HepG2 (cell line): ENCODE data around the gene FAM3A. TPM values are rescaled to one million over a fixed set of nuclear protein-coding genes. Genes with fewer than 3 reads are reported as not detected.
A peak's percentile ranks its signal among the peaks of the same experiment; 100 is the strongest.

Experiments used
- ATAC-seq: fragments of 200-7000 bp; cut with Tn5 transposase; 3 replicates; pipeline ENCODE4 v1.9.1; 2020; ENCODE audit warnings: mild to moderate bottlenecking, moderate library complexity
- Bru-seq: library from RNA; stranded (reverse); fragments of 400-500 nt; gene quantifications from one replicate; lab custom pipeline; 2021; lab: Mats Ljungman, UMichigan
- BruChase-seq, 2 experiments: library from RNA; stranded (reverse); fragments of 400-500 nt; gene quantifications; one replicate each; lab custom pipeline; 2021; lab: Mats Ljungman, UMichigan
- BruUV-seq: library from RNA; stranded (reverse); fragments of 400-500 nt; replicated peaks from 2 replicates; lab custom pipeline; 2021; lab: Mats Ljungman, UMichigan
- CTCF ChIA-PET: fragments of 300-600 bp; formaldehyde crosslinking; extraction: SDS; loops from one replicate; lab custom pipeline; 2021; ENCODE audit warnings: low total read pairs, inconsistent platforms, low intra/inter-chr PET ratio; lab: Yijun Ruan, JAX
- POLR2A ChIA-PET: fragments of 350-600 bp; sonication (Branson Sonifier 250); formaldehyde crosslinking; loops from one replicate; lab custom pipeline; 2020; ENCODE audit warnings: antibody characterized with exemption, inconsistent platforms; lab: Yijun Ruan, JAX
- DNase-seq: peaks from one replicate; pipeline ENCODE4 v3.0.0-alpha.2; 2015; ENCODE audit warnings: low spot score
- FAIRE-seq: peaks from 3 replicates; lab custom pipeline; 2011; peaks lifted over from hg19 to GRCh38; lab: Jason Lieb, UNC
- H2AFZ ChIP-seq: one replicate; pipeline ENCODE4 v1.6.1; 2011; ENCODE audit warnings: low read length, inconsistent platforms
- H3K27ac ChIP-seq: fragments of 300-600 bp; 3 replicates; pipeline ENCODE4 v1.8.0; 2011; ENCODE audit warnings: mixed run types, mild to moderate bottlenecking, mixed read lengths, low read length, inconsistent platforms; ENCODE audit not compliant: insufficient read depth; ENCODE audit errors: extremely low read length
- H3K27me3 ChIP-seq, 2 experiments: fragments of 200-600 bp in 1 of 2; 2 replicates in 1 of 2; 3 replicates in 1 of 2; pipeline versions ENCODE4 v1.6.0 to v1.8.0; 2011; ENCODE audit warnings: low read length in 2 of 2, mild to moderate bottlenecking in 2 of 2, moderate library complexity in 2 of 2, inconsistent platforms in 1 of 2; ENCODE audit not compliant: insufficient read depth in 2 of 2, control insufficient read depth in 1 of 2
- H3K36me3 ChIP-seq, 2 experiments: fragments of 200-600 bp in 1 of 2; replicated peaks in 1 of 2; 2 replicates in 1 of 2; 3 replicates in 1 of 2; pipeline versions ENCODE4 v1.5.1 to v1.8.0; 2011; ENCODE audit warnings: low read length in 2 of 2, inconsistent platforms in 1 of 2; ENCODE audit not compliant: insufficient read depth in 2 of 2, control insufficient read depth in 1 of 2
- H3K4me1 ChIP-seq: 2 replicates; pipeline ENCODE4 v1.5.1; 2012; ENCODE audit warnings: low read length, inconsistent platforms; ENCODE audit not compliant: insufficient read depth
- H3K4me2 ChIP-seq: 2 replicates; pipeline ENCODE4 v1.6.0; 2011; ENCODE audit warnings: low read depth, low read length, inconsistent platforms
- H3K4me3 ChIP-seq, 3 experiments: fragments of 200-600 bp in 1 of 3; sonication (generic), shearing (Covaris generic) in 1 of 3; replicated peaks in 1 of 3; 2 replicates each; pipeline ENCODE4 v1.5.1; 2011 to 2016; ENCODE audit warnings: low read length in 3 of 3, inconsistent platforms in 2 of 3, low read depth in 2 of 3, mild to moderate bottlenecking in 2 of 3, control low read depth in 1 of 3, mixed read lengths in 1 of 3; ENCODE audit not compliant: insufficient read depth in 1 of 3
- H3K79me2 ChIP-seq: one replicate; pipeline ENCODE4 v1.6.1; 2011; ENCODE audit warnings: low read length, inconsistent platforms; ENCODE audit not compliant: insufficient read depth
- H3K9ac ChIP-seq: 2 replicates; pipeline ENCODE4 v1.6.0; 2011; ENCODE audit warnings: mild to moderate bottlenecking, low read depth, low read length, inconsistent platforms; ENCODE audit not compliant: insufficient read depth
- H3K9me3 ChIP-seq: 2 replicates; pipeline ENCODE4 v1.5.1; 2012; ENCODE audit warnings: mild to moderate bottlenecking, low read length
- H4K20me1 ChIP-seq: 2 replicates; pipeline ENCODE4 v1.6.0; 2011; ENCODE audit warnings: inconsistent platforms, mild to moderate bottlenecking, low read length, moderate library complexity; ENCODE audit not compliant: insufficient read depth
- CEBPG ChIP-seq: IDR thresholded peaks from 2 replicates; pipeline ENCODE4 v1.6.1; 2016
- ERF ChIP-seq: IDR thresholded peaks from 2 replicates; pipeline ENCODE4 v1.6.1; 2018; ENCODE audit warnings: missing biosample characterization, missing genetic modification reagents
- ETV5 ChIP-seq: IDR thresholded peaks from 2 replicates; pipeline ENCODE4 v1.6.1; 2018; ENCODE audit warnings: missing biosample characterization, missing genetic modification reagents, inconsistent platforms, borderline replicate concordance
- GABPB1 ChIP-seq: IDR thresholded peaks from 2 replicates; pipeline ENCODE4 v1.6.1; 2016; ENCODE audit warnings: mild to moderate bottlenecking, missing genetic modification reagents, moderate library complexity, missing compliant biosample characterization
- HOXA3 ChIP-seq: sonication (generic); formaldehyde crosslinking; IDR thresholded peaks from 2 replicates; pipeline ENCODE4 v1.5.0; 2020; ENCODE audit warnings: missing genetic modification reagents
- KLF16 ChIP-seq, 2 experiments: sonication (generic) in 1 of 2; formaldehyde crosslinking in 1 of 2; IDR thresholded peaks; 2 replicates each; pipeline versions ENCODE4 v1.6.1 to v1.8.0; 2016 to 2023; ENCODE audit warnings: missing genetic modification reagents in 2 of 2, missing compliant biosample characterization in 1 of 2
- MXI1 ChIP-seq: IDR thresholded peaks from 3 replicates; pipeline ENCODE4 v1.6.1; 2012; ENCODE audit warnings: low read depth, low read length, inconsistent platforms, borderline replicate concordance
- NFKB2 ChIP-seq: sonication (generic); formaldehyde crosslinking; IDR thresholded peaks from 2 replicates; pipeline ENCODE4 v1.4.0; 2020; ENCODE audit warnings: missing genetic modification reagents, borderline replicate concordance
- RARA ChIP-seq: IDR thresholded peaks from 2 replicates; pipeline ENCODE4 v1.6.1; 2016; ENCODE audit warnings: missing genetic modification reagents, missing compliant biosample characterization
- YY1 ChIP-seq: IDR thresholded peaks from 2 replicates; pipeline ENCODE4 v1.6.1; 2011; ENCODE audit warnings: low read length, low read depth, moderate library complexity, mild to moderate bottlenecking; ENCODE audit not compliant: insufficient read depth, insufficient replicate concordance
- WGBS: methylation state at CpG from one replicate; pipeline ENCODE4 v1.1.6; 2017; ENCODE audit warnings: low lambda C conversion rate; 5-methylcytosine and 5-hydroxymethylcytosine counted together
- in situ Hi-C: cut with HindIII; loops from 2 replicates; pipeline ENCODE4 v1.10.0; 2017; ENCODE audit warnings: low pct_unique_long_range_greater_than_20kb; ENCODE audit not compliant: extremely low pct_ligation_motif_present
- intact Hi-C: fragments of 100-400 bp; cut with micrococcal nuclease; formaldehyde crosslinking; loops from one replicate; pipeline ENCODE4 v1.10.0; 2022; ENCODE audit not compliant: unreplicated experiment
- long read RNA-seq, 2 experiments: library from RNA in 1 of 2; library from polyadenylated mRNA in 1 of 2; stranded (forward) in 1 of 2; unstranded in 1 of 2; transcript quantifications; one replicate each; pipeline ENCODE4 v2.0.0, GENCODE V29; 2019 to 2022
- polyA minus RNA-seq, 3 experiments: library from RNA; depleted of rRNA, polyadenylated mRNA; stranded (reverse); fragments of >200 nt; gene quantifications; 2 replicates each; pipeline ENCODE4 v1.2.3, GENCODE V29; 2011; ENCODE audit warnings: low replicate concordance in 1 of 3
- polyA plus RNA-seq, 8 experiments: library from polyadenylated mRNA; depleted of rRNA in 3 of 8; stranded (reverse) in 7 of 8; unstranded in 1 of 8; fragments of >200 nt; fragmentation: Illumina TruSeq in 4 of 8; extraction: Trizol in 4 of 8; gene quantifications; 2 replicates each; pipeline versions ENCODE4 v1.2.1 to v1.2.3, GENCODE V29; 2011 to 2016; ENCODE audit warnings: low read depth in 4 of 8, missing spikeins in 1 of 8, mixed read lengths in 1 of 8; ENCODE audit not compliant: insufficient read depth in 1 of 8
- total RNA-seq, 5 experiments: library from RNA; depleted of rRNA; stranded (reverse); fragments of >200 nt; fragmentation: Illumina TruSeq; extraction: Trizol; gene quantifications; 2 replicates each; pipeline ENCODE4 v1.2.3, GENCODE V29; 2016; ENCODE audit warnings: low read depth in 1 of 5
- TF ChIP-seq, protein P1 (sequence below): sonication (generic); formaldehyde crosslinking; IDR thresholded peaks from 2 replicates; pipeline ENCODE4 v1.4.0; 2020; ENCODE audit warnings: mild to moderate bottlenecking, missing genetic modification reagents
- TF ChIP-seq, protein P2 (sequence below): sonication (generic); formaldehyde crosslinking; IDR thresholded peaks from 2 replicates; pipeline ENCODE4 v1.5.0; 2020; ENCODE audit warnings: mild to moderate bottlenecking, missing genetic modification reagents, borderline replicate concordance

The FAM3A gene, protein sequence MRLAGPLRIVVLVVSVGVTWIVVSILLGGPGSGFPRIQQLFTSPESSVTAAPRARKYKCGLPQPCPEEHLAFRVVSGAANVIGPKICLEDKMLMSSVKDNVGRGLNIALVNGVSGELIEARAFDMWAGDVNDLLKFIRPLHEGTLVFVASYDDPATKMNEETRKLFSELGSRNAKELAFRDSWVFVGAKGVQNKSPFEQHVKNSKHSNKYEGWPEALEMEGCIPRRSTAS
- total RNA-seq (2016; rRNA removed; fragmentation: Illumina TruSeq; extraction: Trizol) (6.7 and 11.2 TPM in 2 replicates), polyA plus RNA-seq (2011; rRNA removed) (22.7 and 26.0 TPM in 2 replicates), polyA minus RNA-seq (2011; rRNA and poly(A)+ RNA removed; ENCODE audit: low replicate concordance) (22.5 and 32.8 TPM in 2 replicates), Bru-seq, nascent RNA (percentile 44 among the genes with signal in this experiment), BruChase-seq, experiment 1, labeled RNA remaining after a 6-hour chase (percentile 48 among the genes with signal in this experiment), BruChase-seq, experiment 2, labeled RNA remaining after a 2-hour chase (percentile 43 among the genes with signal in this experiment)
- total RNA-seq (2016; cell fraction: cytosol; rRNA removed; fragmentation: Illumina TruSeq; extraction: Trizol; ENCODE audit: low read depth), result 6.0 and 6.7 TPM in 2 replicates
- total RNA-seq (2016; cell fraction: insoluble cytoplasmic fraction; rRNA removed; fragmentation: Illumina TruSeq; extraction: Trizol), result 6.9 and 11.7 TPM in 2 replicates
- 11.4 and 13.2 TPM in 2 replicates for total RNA-seq (2016; cell fraction: membrane; rRNA removed; fragmentation: Illumina TruSeq; extraction: Trizol)
- 8.6 and 11.3 TPM in 2 replicates for total RNA-seq (2016; cell fraction: nucleus; rRNA removed; fragmentation: Illumina TruSeq; extraction: Trizol)
- polyA plus RNA-seq (2011; cell fraction: cytosol; rRNA removed), result 20.0 and 31.3 TPM in 2 replicates
- 76.1 and 87.3 TPM in 2 replicates for polyA plus RNA-seq (2011; cell fraction: nucleus; rRNA removed)
- 11.8 and 16.0 TPM in 2 replicates for polyA plus RNA-seq (2012)
- 9.5 and 10.6 TPM in 2 replicates for polyA plus RNA-seq (2016; cell fraction: cytosol; fragmentation: Illumina TruSeq; extraction: Trizol; ENCODE audit: low read depth)
- 6.1 and 11.2 TPM in 2 replicates for polyA plus RNA-seq (2016; cell fraction: insoluble cytoplasmic fraction; fragmentation: Illumina TruSeq; extraction: Trizol; ENCODE audit: low read depth)
- 11.5 and 11.8 TPM in 2 replicates for polyA plus RNA-seq (2016; cell fraction: membrane; fragmentation: Illumina TruSeq; extraction: Trizol; ENCODE audit: low read depth)
- polyA plus RNA-seq (2016; cell fraction: nucleus; fragmentation: Illumina TruSeq; extraction: Trizol; ENCODE audit: insufficient read depth, low read depth), result 22.0 and 23.9 TPM in 2 replicates
- 9.7 and 11.3 TPM in 2 replicates for polyA minus RNA-seq (2011; cell fraction: cytosol; rRNA and poly(A)+ RNA removed)
- polyA minus RNA-seq (2011; cell fraction: nucleus; rRNA and poly(A)+ RNA removed), result 5.7 and 7.8 TPM in 2 replicates
- long read RNA-seq, experiment 1, transcript FAM3A-202 (10 exons, 1,712 nt), result major isoform, 6 of 18 reads
- long read RNA-seq, experiment 1, partial matches to known transcripts, result 2 of 18 reads
- long read RNA-seq, experiment 1, other reads (novel, unspliced or antisense), result 6 of 18 reads
- long read RNA-seq, experiment 2, partial matches to known transcripts, result 4 of 42 reads
- long read RNA-seq, experiment 2, other reads (novel, unspliced or antisense), result 23 of 42 reads

DNA sequence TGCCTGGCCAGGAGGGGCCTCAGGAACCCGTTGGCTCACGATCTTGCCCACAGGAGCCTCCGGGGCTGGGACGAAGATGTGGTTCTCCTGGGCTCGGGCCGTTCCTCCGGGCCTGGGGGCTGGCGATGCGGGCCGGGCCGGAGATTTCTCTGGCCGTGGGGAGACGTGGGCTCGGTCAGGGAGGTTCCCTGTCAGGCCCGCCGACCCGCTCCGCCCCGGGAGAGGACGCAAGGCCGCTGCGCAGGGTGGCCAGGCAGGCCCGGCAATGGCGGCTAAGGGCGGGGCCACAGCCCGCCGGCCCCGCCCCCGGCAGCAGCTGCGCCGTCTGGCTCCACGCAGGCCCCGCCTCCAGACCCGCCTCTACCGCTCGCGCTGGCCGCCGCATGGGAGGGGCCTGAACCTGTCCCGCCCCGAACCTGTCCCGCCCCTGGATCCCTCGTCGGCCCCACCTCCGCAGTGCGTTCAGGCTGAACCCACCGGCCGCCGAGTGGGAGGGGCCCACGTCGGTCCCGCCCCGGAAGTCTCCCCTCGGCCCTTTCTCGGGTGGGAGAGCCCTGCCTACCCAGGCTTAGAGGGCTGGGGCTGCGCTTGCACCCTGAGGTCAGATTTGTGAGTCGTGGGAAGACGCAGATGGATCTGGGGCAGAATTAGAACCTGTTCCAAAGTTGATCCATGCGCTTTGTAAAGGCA, at the start of gene FAM3A:
FAM3A (minus strand) TSS at position 267 of the 690 bp plus-strand sequence. CDS start 460 bp downstream, outside the sequence.
- Histone ChIP-seq H3K27ac (peak within 1 kb of the TSS; percentile 86), H3K4me3 (peak within 1 kb of the TSS; percentile 60 to 78 (median 74); a peak in 5 of 6 replicates), H2AFZ (no peak within 1 kb of the TSS), H3K4me1 (peaks cover 25% of the 10 kb centered on the region), H3K27me3 (no peaks in the 10 kb centered on the region), H3K9ac (peak within 1 kb of the TSS; percentile 85), H3K9me3 (no peaks in the 10 kb centered on the region), H3K79me2 (no peaks in the 10 kb centered on the region), H3K4me2 (peak within 1 kb of the TSS; percentile 91), H4K20me1 (no peaks in the 10 kb centered on the region), H3K36me3 (no peaks in the 10 kb centered on the region)
- FAIRE-seq (peak; percentile 84), ATAC-seq (peak; percentile 83), DNase-seq (peak; percentile 68)
- no CpG with 5 or more reads among the region's 59 CpGs for WGBS
- intact Hi-C loops, result no loop called here
- in situ Hi-C loops, result loop anchor here (5.0 kb wide), 1 partner anchor 34 kb away; no protein-coding TSS in a partner anchor
- BruUV-seq, result no TSS peak
- ChIA-PET POLR2A (interaction anchor here (1.2 to 3.9 kb wide), 10 partner anchors 11 to 143 kb away, joined by 3 to 34 read pairs (median 8); partner anchors contain the start of genes LAGE3, RPL10, SLC10A3 and TAFAZZIN), CTCF (no interaction called here)
- no peak for TF ChIP-seq CEBPG (CRISPR knock-in tag)
- 0 out of 2 replicates have a peak, but pooled peaks have one; percentile 23 for TF ChIP-seq NFKB2 (CRISPR knock-in tag)
- TF ChIP-seq, protein P1, sequence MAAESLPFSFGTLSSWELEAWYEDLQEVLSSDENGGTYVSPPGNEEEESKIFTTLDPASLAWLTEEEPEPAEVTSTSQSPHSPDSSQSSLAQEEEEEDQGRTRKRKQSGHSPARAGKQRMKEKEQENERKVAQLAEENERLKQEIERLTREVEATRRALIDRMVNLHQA, result no peak
- peak; percentile 72 for TF ChIP-seq HOXA3 (CRISPR knock-in tag)
- peak in 1 of 2 experiments; percentile 28; a peak in 1 of 4 replicates for TF ChIP-seq KLF16 (CRISPR knock-in tag; IDR thresholded peaks at IDR 0.05)
- TF ChIP-seq, protein P2, sequence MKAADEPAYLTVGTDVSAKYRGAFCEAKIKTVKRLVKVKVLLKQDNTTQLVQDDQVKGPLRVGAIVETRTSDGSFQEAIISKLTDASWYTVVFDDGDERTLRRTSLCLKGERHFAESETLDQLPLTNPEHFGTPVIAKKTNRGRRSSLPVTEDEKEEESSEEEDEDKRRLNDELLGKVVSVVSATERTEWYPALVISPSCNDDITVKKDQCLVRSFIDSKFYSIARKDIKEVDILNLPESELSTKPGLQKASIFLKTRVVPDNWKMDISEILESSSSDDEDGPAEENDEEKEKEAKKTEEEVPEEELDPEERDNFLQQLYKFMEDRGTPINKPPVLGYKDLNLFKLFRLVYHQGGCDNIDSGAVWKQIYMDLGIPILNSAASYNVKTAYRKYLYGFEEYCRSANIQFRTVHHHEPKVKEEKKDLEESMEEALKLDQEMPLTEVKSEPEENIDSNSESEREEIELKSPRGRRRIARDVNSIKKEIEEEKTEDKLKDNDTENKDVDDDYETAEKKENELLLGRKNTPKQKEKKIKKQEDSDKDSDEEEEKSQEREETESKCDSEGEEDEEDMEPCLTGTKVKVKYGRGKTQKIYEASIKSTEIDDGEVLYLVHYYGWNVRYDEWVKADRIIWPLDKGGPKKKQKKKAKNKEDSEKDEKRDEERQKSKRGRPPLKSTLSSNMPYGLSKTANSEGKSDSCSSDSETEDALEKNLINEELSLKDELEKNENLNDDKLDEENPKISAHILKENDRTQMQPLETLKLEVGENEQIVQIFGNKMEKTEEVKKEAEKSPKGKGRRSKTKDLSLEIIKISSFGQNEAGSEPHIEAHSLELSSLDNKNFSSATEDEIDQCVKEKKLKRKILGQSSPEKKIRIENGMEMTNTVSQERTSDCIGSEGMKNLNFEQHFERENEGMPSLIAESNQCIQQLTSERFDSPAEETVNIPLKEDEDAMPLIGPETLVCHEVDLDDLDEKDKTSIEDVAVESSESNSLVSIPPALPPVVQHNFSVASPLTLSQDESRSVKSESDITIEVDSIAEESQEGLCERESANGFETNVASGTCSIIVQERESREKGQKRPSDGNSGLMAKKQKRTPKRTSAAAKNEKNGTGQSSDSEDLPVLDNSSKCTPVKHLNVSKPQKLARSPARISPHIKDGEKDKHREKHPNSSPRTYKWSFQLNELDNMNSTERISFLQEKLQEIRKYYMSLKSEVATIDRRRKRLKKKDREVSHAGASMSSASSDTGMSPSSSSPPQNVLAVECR (CRISPR knock-in tag), result 0 out of 2 replicates have a peak, but pooled peaks have one; percentile 53
- TF ChIP-seq RARA, result 0 out of 2 replicates have a peak, but pooled peaks have one; percentile 20
- TF ChIP-seq MXI1, result peak; percentile 46; the same call in 1 of the 3 replicates
- TF ChIP-seq GABPB1 (CRISPR knock-in tag), result peak; percentile 89
- peak; percentile 92 for TF ChIP-seq YY1
- TF ChIP-seq ETV5 (CRISPR knock-in tag), result peak; percentile 45; the same call in 1 of the 2 replicates
- peak; percentile 28; the same call in 1 of the 2 replicates for TF ChIP-seq ERF (CRISPR knock-in tag)
